ENCODE measurements around the gene BCL2L13. TPM values are rescaled to one million over a fixed set of nuclear protein-coding genes. Genes with fewer than 3 reads are reported as not detected.

Gene BCL2L13
- total RNA-seq, 2 experiments from 2014 or later, result 8.1 to 10.0 TPM

- TF ChIP-seq, protein P1, sequence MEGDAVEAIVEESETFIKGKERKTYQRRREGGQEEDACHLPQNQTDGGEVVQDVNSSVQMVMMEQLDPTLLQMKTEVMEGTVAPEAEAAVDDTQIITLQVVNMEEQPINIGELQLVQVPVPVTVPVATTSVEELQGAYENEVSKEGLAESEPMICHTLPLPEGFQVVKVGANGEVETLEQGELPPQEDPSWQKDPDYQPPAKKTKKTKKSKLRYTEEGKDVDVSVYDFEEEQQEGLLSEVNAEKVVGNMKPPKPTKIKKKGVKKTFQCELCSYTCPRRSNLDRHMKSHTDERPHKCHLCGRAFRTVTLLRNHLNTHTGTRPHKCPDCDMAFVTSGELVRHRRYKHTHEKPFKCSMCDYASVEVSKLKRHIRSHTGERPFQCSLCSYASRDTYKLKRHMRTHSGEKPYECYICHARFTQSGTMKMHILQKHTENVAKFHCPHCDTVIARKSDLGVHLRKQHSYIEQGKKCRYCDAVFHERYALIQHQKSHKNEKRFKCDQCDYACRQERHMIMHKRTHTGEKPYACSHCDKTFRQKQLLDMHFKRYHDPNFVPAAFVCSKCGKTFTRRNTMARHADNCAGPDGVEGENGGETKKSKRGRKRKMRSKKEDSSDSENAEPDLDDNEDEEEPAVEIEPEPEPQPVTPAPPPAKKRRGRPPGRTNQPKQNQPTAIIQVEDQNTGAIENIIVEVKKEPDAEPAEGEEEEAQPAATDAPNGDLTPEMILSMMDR (IDR thresholded peaks at IDR 0.05), result no peak
- no peaks in the 10 kb centered on the region for H3K4me1 Mint-ChIP-seq (ENCODE audit: low read depth)
- H3K27ac Mint-ChIP-seq, result no peak overlapping the region
- H3K4me3 ChIP-seq (ENCODE audit: low read length), result no peak overlapping the region
- H3K27ac ChIP-seq (ENCODE audit: low read depth in 1 of 2, low read length in 2 of 2), result no peak overlapping the region
- H3K27me3 Mint-ChIP-seq, result no peaks in the 10 kb centered on the region
- peaks cover 82% of the 10 kb centered on the region for H3K36me3 Mint-ChIP-seq (ENCODE audit: low read depth)
- H3K27me3 ChIP-seq (ENCODE audit: control insufficient read depth in 1 of 2, insufficient read depth in 2 of 2, low read length in 2 of 2), result no peaks in the 10 kb centered on the region
- no peaks in the 10 kb centered on the region for H3K4me1 ChIP-seq (ENCODE audit: insufficient read depth, low read length)
- H3K9me3 Mint-ChIP-seq, result no peaks in the 10 kb centered on the region
- H3K36me3 ChIP-seq (ENCODE audit: insufficient read depth, low read length), result peaks cover 69% of the 10 kb centered on the region
- ChIA-PET POLR2A (no interaction called here), CTCF (no interaction called here)
- ATAC-seq (ENCODE audit: poor library complexity) (no peak), DNase-seq (no peak)
- no peaks in the 10 kb centered on the region for H3K9me3 ChIP-seq (ENCODE audit: control insufficient read depth in 1 of 2, insufficient read depth in 1 of 2, low read length in 2 of 2)
- no peak overlapping the region for H3K4me3 Mint-ChIP-seq
- intact Hi-C loops (cut with DNase I, micrococcal nuclease), result no loop called here
These were observed 40.2 kb upstream of the BCL2L13 start for GRCh38 chr22:17598318-17598717.

- H3K4me1 ChIP-seq (ENCODE audit: insufficient read depth, low read length), result no peaks in the 10 kb centered on the region
- CTCF ChIA-PET, result no interaction called here
- no peaks in the 10 kb centered on the region for H3K27me3 ChIP-seq (ENCODE audit: control insufficient read depth in 1 of 2, insufficient read depth in 2 of 2, low read length in 2 of 2)
- H3K9me3 Mint-ChIP-seq, result no peaks in the 10 kb centered on the region
- POLR2A ChIA-PET, result no interaction called here
- H3K36me3 ChIP-seq (ENCODE audit: insufficient read depth, low read length), result peaks cover 58% of the 10 kb centered on the region
- peaks cover 64% of the 10 kb centered on the region for H3K36me3 Mint-ChIP-seq (ENCODE audit: low read depth)
- no peak overlapping the region for H3K4me3 Mint-ChIP-seq
- no peak overlapping the region for H3K4me3 ChIP-seq (ENCODE audit: low read length)
- no peak for DNase-seq
- no peak overlapping the region for H3K27ac ChIP-seq (ENCODE audit: low read depth in 1 of 2, low read length in 2 of 2)
- no peaks in the 10 kb centered on the region for H3K9me3 ChIP-seq (ENCODE audit: control insufficient read depth in 1 of 2, insufficient read depth in 1 of 2, low read length in 2 of 2)
- no peak for ATAC-seq (ENCODE audit: poor library complexity)
- intact Hi-C loops (cut with DNase I, micrococcal nuclease), result no loop called here
- TF ChIP-seq, protein P1 (IDR thresholded peaks at IDR 0.05), result no peak
- peak overlapping the region; percentile 44 for H3K27ac Mint-ChIP-seq
- no peaks in the 10 kb centered on the region for H3K27me3 Mint-ChIP-seq
- H3K4me1 Mint-ChIP-seq (ENCODE audit: low read depth), result no peaks in the 10 kb centered on the region
These were observed 37.5 kb upstream of the BCL2L13 start for GRCh38 chr22:17601031-17601430.

DNA sequence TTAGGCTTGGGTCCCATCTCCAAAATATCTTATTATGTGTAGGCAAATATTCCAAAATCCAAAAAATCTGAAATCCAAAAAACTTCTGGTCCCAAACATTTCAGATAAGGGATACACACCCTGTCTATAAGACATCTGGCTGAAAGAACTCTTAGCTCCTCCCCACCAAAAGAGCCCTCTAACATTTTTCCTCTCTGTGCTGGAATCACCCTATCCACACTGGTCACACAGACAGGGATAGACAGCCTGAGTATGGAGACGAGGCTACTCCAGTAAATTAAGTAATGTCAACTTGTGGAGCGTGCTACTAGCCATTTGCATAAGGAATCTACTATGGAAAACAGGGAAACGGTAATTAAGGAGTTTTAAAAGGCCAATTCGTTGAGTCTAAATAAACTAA lies 34.9 kb upstream of the BCL2L13 start:
- no peaks in the 10 kb centered on the region for H3K4me1 Mint-ChIP-seq (ENCODE audit: low read depth)
- no peaks in the 10 kb centered on the region for H3K27me3 ChIP-seq (ENCODE audit: control insufficient read depth in 1 of 2, insufficient read depth in 2 of 2, low read length in 2 of 2)
- no peaks in the 10 kb centered on the region for H3K9me3 Mint-ChIP-seq
- H3K4me3 Mint-ChIP-seq, result no peak overlapping the region
- no peaks in the 10 kb centered on the region for H3K27me3 Mint-ChIP-seq
- H3K36me3 ChIP-seq (ENCODE audit: insufficient read depth, low read length), result peaks cover 49% of the 10 kb centered on the region
- no peaks in the 10 kb centered on the region for H3K9me3 ChIP-seq (ENCODE audit: control insufficient read depth in 1 of 2, insufficient read depth in 1 of 2, low read length in 2 of 2)
- DNase-seq, result no peak
- peak overlapping the region; percentile 39 for H3K27ac Mint-ChIP-seq
- ATAC-seq (ENCODE audit: poor library complexity), result no peak
- H3K4me3 ChIP-seq (ENCODE audit: low read length), result no peak overlapping the region
- intact Hi-C loops (cut with DNase I, micrococcal nuclease), result no loop called here
- H3K4me1 ChIP-seq (ENCODE audit: insufficient read depth, low read length), result no peaks in the 10 kb centered on the region
- POLR2A ChIA-PET, result no interaction called here
- CTCF ChIA-PET, result no interaction called here
- H3K36me3 Mint-ChIP-seq (ENCODE audit: low read depth), result peaks cover 37% of the 10 kb centered on the region
- TF ChIP-seq, protein P1 (IDR thresholded peaks at IDR 0.05), result no peak
- no peak overlapping the region for H3K27ac ChIP-seq (ENCODE audit: low read depth in 1 of 2, low read length in 2 of 2)

Data from CD4-positive, alpha-beta T cell (primary cell).